OCI-LY1 (cell line): ENCODE measurements around the gene SESN2.

ENCODE experiments used
- H2AFZ ChIP-seq: fragments of 200-600 bp; sonication (generic), shearing (Covaris generic); 2 replicates; pipeline ENCODE4 v1.6.0; 2014; ENCODE audit warnings: antibody characterized with exemption, mild to moderate bottlenecking, low read length
- H3F3A ChIP-seq: fragments of 200-600 bp; sonication (generic), shearing (Covaris generic); 2 replicates; pipeline ENCODE4 v1.6.0; 2014; ENCODE audit warnings: mild to moderate bottlenecking, antibody characterized with exemption, low read length, moderate library complexity; ENCODE audit not compliant: insufficient read depth
- H3K27ac ChIP-seq: fragments of 200-600 bp; sonication (generic); 2 replicates; pipeline ENCODE4 v1.5.1; 2014; ENCODE audit warnings: low read length, mixed run types, mild to moderate bottlenecking, low read depth; ENCODE audit not compliant: poor library complexity, severe bottlenecking
- H3K27me3 ChIP-seq: fragments of 200-600 bp; sonication (generic); 2 replicates; pipeline ENCODE4 v1.6.0; 2014; ENCODE audit warnings: antibody characterized with exemption, mild to moderate bottlenecking, low read length, moderate library complexity; ENCODE audit not compliant: insufficient read depth
- H3K36me3 ChIP-seq: fragments of 200-600 bp; sonication (generic); 2 replicates; pipeline ENCODE4 v1.6.1; 2014; ENCODE audit warnings: mild to moderate bottlenecking, antibody characterized with exemption, low read length, moderate library complexity, mixed read lengths; ENCODE audit not compliant: insufficient read depth
- H3K4me1 ChIP-seq: fragments of 200-600 bp; sonication (generic); 2 replicates; pipeline ENCODE4 v1.5.1; 2014; ENCODE audit warnings: mild to moderate bottlenecking, low read length, moderate library complexity; ENCODE audit not compliant: insufficient read depth, severe bottlenecking
- H3K4me2 ChIP-seq: fragments of 200-600 bp; sonication (generic), shearing (Covaris generic); 2 replicates; pipeline ENCODE4 v1.6.1; 2014; ENCODE audit warnings: low read length
- H3K4me3 ChIP-seq: fragments of 200-600 bp; sonication (generic); 2 replicates; pipeline ENCODE4 v1.5.1; 2014; ENCODE audit warnings: low read length, low read depth, mild to moderate bottlenecking, mixed read lengths; ENCODE audit not compliant: poor library complexity, severe bottlenecking
- H3K79me2 ChIP-seq: fragments of 200-600 bp; shearing (Covaris generic); 2 replicates; pipeline ENCODE4 v1.6.1; 2016; ENCODE audit warnings: mixed run types, low read length, mixed read lengths; ENCODE audit not compliant: insufficient read depth
- H3K9ac ChIP-seq: fragments of 200-600 bp; sonication (generic), shearing (Covaris generic); 2 replicates; pipeline ENCODE4 v1.6.1; 2014; ENCODE audit warnings: mild to moderate bottlenecking, low read length, mixed read lengths
- H3K9me2 ChIP-seq: fragments of 200-600 bp; sonication (generic), shearing (Covaris generic); 2 replicates; pipeline ENCODE4 v1.6.1; 2014; ENCODE audit warnings: low read depth, mild to moderate bottlenecking, low read length, mixed read lengths
- H3K9me3 ChIP-seq: fragments of 200-600 bp; shearing (Covaris generic); 2 replicates; pipeline ENCODE4 v1.6.1; 2014; ENCODE audit warnings: low read length, mixed read lengths
- H4K20me1 ChIP-seq: fragments of 200-600 bp; sonication (generic), shearing (Covaris generic); 2 replicates; pipeline ENCODE4 v1.6.0; 2016; ENCODE audit warnings: mild to moderate bottlenecking, low read length; ENCODE audit not compliant: insufficient read depth
- CTCF ChIP-seq: fragments of 200-600 bp; sonication (generic), shearing (Covaris generic); IDR thresholded peaks from 2 replicates; pipeline ENCODE4 v1.5.1; 2017; ENCODE audit warnings: mild to moderate bottlenecking, antibody characterized with exemption, low read length, moderate library complexity, mixed read lengths
- EZH2 ChIP-seq: fragments of 200-600 bp; sonication (generic), shearing (Covaris generic); IDR thresholded peaks from 2 replicates; pipeline ENCODE4 v1.8.0; 2017; ENCODE audit warnings: borderline replicate concordance, mixed run types, mild to moderate bottlenecking, antibody characterized with exemption, low read length, moderate library complexity, mixed read lengths

SESN2 gene

GRCh38 chr1:28273216-28273860, 14.0 kb downstream of the SESN2 start:
- Histone ChIP-seq H3K36me3 (peaks cover 9% of the 10 kb centered on the region; the same call in 1 of the 2 replicates), H2AFZ (no peak overlapping the region), H3K9me3 (no peaks in the 10 kb centered on the region), H3K27ac (no peak overlapping the region), H3K4me1 (no peaks in the 10 kb centered on the region), H3K4me2 (no peak overlapping the region), H3K9me2 (no peaks in the 10 kb centered on the region), H3K4me3 (no peak overlapping the region), H3K9ac (no peak overlapping the region), H3K79me2 (no peaks in the 10 kb centered on the region), H4K20me1 (no peaks in the 10 kb centered on the region), H3K27me3 (no peaks in the 10 kb centered on the region), H3F3A (no peaks in the 10 kb centered on the region)
- no peak for TF ChIP-seq EZH2
- TF ChIP-seq CTCF = no peak

DNA sequence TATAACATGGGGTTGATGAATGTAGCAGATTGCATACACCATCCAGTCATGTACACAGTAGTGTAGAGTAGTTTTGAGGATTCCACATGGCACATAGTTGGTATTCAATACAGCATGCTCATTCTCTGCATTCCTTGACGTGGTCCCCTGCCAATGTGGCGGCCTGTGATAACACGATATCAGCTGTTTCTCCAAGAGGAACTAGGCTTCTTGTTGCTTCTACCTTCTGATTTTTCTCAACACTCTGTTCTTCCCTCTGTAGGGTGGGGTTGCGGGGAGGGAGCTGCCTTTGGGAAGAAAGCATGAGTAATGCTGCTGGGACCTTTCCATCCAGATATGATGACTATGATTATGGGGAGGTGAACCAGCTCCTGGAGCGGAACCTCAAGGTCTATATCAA, 19.4 kb downstream of the SESN2 start:
- TF ChIP-seq CTCF = no peak
- TF ChIP-seq EZH2 = no peak
- peaks cover 15% of the 10 kb centered on the region for H3K36me3 ChIP-seq
- no peak overlapping the region for H3K4me2 ChIP-seq

DNA sequence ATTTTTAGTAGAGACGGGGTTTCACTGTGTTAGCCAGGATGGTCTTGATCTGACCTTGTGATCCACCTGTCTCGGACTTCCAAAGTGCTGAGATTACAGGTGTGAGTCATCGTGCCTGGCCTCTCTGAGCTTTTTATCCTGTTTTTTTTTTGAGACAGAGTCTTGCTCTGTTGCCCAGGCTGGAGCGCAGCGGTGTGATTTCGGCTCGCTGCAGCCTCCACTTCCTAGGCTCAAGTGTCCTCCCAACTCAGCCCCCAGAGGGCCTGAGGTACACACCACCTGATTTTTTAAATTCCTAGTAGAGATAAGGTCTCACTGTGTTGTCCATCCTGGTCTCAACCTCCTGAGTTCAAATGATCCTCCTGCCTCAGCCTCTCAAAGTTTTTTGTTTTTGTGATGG, 20.4 kb downstream of the SESN2 start:
- no peaks in the 10 kb centered on the region for H3K9me2 ChIP-seq
- no peaks in the 10 kb centered on the region for H3K79me2 ChIP-seq
- H3F3A ChIP-seq = no peaks in the 10 kb centered on the region
- H2AFZ ChIP-seq = no peak overlapping the region
- TF ChIP-seq CTCF (no peak), EZH2 (no peak)
- peaks cover 11% of the 10 kb centered on the region for H3K36me3 ChIP-seq
- no peaks in the 10 kb centered on the region for H4K20me1 ChIP-seq
- H3K4me3 ChIP-seq = no peak overlapping the region
- H3K9ac ChIP-seq = no peak overlapping the region
- H3K27me3 ChIP-seq = no peaks in the 10 kb centered on the region
- no peaks in the 10 kb centered on the region for H3K4me1 ChIP-seq
- no peaks in the 10 kb centered on the region for H3K9me3 ChIP-seq
- no peak overlapping the region for H3K4me2 ChIP-seq
- H3K27ac ChIP-seq = no peak overlapping the region

More for the DNA sequence above, 19.4 kb downstream of the SESN2 start:
- Histone ChIP-seq H2AFZ (no peak overlapping the region), H3K27ac (no peak overlapping the region), H3F3A (no peaks in the 10 kb centered on the region), H3K9me2 (no peaks in the 10 kb centered on the region), H3K4me3 (no peak overlapping the region), H3K27me3 (no peaks in the 10 kb centered on the region), H3K79me2 (no peaks in the 10 kb centered on the region), H4K20me1 (no peaks in the 10 kb centered on the region), H3K9me3 (no peaks in the 10 kb centered on the region), H3K9ac (no peak overlapping the region), H3K4me1 (no peaks in the 10 kb centered on the region)
